ENCODE results near the gene SCTR.

- TF ChIP-seq CTCF (IDR thresholded peaks at IDR 0.05) (no peak), POLR2A (IDR thresholded peaks at IDR 0.05) (no peak)
Observed at GRCh38 chr2:119448427-119449141, 75.7 kb downstream of the SCTR start.

Data from heart left ventricle (tissue), 13 donors.